GM19351 (cell line): ENCODE data around the gene GNB1L.

Experiments used
- ATAC-seq: cut with Tn5 transposase; IDR thresholded peaks from one replicate; pipeline ENCODE4 v1.9.1; 2021; ENCODE audit warnings: mild to moderate bottlenecking, moderate library complexity; ENCODE audit not compliant: unreplicated experiment

The GNB1L gene

DNA sequence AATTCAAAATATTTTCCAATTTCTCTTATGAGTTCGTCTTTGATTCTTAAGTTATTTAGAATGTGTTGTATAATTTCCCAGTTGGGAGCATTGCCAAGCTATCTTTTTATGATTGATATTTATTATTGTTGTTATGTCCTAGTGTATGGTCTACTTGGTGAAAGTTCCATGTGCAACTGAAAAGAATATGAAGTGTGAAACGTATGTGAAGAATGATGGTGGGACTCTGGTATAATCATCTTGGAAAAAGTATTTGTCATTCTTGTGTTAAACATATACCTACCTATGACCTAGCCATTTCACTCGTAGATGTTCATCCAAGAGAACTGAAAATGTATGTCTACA is 12.0 kb upstream of the GNB1L start:
- no peak for ATAC-seq

GRCh38 chr22:19865141-19865829 is 10.6 kb upstream of the GNB1L start:
- no peak for ATAC-seq

DNA sequence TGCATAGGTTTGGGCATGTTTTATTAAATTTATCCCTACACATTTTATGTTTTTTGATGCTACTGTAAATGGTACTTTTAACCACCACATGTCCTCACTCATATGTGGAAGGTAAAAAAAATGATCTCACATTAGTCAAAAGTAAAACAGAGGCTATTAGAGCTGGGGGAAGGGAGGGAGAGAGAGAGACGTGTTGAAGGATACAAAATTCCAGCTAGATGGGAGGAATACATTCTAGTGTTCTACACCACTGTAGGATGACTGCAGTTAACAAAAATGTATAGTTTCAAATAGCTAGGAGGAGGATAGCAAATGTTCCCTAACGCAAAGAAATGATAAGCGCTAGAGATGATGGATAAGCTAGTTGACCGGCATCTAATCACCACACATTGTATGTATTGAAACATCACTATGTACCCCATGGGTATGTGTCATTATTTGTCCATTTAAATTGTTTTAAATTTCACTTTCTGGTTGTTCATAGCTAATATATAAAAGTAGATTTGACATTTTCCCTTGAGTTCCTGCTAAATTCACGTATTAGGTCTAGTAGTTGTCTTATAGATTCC is 9.9 kb upstream of the GNB1L start:
- ATAC-seq: no peak

- ATAC-seq: no peak
Observed at GRCh38 chr22:19863571-19863970, 8.9 kb upstream of the GNB1L start.

DNA sequence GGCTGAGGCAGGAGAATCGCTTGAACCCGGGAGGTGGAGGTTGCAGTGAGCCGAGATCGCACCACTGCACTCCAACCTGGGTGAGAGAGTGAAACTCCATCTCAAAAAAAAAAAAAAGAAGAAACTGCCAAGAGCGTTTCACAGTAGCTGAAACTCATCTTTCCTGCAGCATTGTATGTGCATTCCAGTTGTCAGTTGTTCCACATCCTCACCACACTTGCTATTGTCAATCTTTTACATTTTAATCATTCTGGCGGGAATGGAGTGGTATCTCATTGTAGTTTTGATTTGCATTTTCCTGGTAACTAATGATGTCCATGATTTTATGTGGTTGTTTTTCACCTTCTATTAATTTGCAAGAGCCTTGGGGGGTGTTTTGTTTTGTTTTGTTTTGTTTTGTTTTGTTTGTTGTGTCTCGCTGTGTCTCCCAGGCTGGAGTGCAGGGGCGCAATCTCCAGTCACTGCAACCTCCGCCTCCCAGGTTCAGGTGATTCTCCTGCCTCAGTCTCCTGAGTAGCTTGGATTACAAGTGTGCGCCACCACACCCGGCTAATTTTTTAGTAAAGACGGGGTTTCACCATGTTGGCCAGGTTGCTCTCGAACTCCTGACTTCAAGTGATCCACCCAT is 8.1 kb upstream of the GNB1L start:
- no peak for ATAC-seq

DNA sequence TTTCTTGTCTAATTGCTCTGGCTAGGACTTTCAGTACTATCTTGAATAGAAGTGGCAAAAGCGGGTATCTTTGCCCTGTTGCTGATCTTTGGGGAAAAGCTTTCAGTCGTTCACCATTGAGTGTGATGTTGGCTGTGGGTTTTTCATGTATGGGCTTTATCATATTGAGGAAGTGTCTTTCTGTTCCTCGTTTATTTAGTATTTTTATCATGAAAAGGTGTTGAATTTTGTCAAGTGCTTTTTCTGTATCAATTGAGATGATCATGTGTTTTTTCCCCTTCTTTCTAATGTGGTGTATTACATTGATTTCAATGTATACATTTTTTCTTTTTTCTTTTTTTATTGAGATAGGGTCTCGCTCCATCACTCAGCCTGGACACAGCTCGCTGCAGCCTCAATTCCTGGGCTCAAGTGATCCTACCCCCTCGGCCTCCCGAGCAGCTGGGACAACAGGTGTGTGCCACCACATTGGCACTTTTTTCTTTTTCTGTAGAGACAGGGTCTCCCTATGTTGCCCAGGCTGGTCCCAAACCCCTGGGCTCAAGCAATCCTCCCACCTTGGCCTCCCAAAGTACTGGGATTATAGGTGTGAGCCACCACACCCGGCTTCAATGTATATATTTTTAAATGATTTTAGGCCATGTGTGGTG is 5.3 kb upstream of the GNB1L start:
- ATAC-seq: no peak

DNA sequence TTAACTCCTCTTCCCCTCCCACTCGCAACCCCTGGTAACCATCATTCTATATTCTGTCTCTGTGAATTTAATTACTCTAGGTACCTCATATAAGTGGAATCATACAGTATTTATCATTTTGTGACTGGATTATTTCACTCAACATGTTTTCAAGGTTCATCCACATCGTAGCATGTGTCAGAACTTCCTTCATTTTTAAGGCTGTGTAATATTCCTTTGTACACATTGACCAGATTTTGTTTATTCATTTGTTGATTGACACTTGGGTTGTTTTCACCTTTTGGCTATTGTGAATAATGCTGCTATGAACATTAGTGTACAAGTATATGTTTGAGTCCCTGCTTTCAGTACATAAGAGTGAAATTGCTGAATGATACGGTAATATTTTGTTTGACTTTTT is 2.7 kb upstream of the GNB1L start:
- no peak for ATAC-seq

GRCh38 chr22:19855504-19856409 is 1.1 kb upstream of the GNB1L start:
- no peak for ATAC-seq

DNA sequence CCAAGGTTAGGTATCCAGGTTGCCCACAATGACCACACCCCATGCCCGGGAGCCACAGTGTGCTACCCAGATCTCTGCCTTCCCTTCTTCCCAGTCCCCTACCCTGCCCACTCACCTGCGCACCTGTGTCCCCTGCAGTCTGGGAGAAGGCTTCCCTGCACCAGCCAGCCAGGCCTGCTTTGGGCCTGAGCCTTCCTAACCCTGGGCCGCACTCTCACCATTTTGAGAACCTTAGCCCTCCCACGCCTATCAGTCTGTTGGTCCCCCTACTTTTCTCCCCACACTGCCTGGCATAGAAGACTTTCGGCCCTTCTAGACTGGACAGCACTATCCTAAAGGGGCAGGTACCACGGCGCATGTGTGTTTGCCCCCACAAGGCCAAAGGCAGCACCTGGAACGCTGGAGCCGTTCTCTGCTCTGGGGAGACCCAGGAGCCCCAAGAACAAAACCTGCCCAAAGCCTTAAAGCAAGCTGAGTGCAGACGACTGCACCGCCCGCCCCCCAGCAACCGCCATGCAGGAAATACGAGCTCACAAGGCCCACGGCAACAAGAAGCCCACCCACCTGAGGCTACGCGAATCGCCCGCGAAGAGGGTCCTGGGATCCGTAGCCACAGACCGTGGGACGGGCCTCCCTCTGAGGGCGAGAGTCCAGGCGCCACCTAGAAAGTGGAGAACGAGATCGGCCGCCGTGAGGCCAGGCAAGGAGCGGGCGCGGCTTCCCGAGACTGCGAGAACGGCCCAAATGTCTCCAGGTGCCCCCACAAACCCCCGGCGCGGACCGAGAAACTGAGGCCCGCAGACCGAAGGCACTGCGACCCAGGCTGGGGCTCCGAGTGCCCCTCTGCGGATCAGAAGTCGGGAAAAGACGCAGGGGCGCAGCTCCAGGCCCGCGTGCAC is 546 bp downstream of the GNB1L start:
- no peak for ATAC-seq

GRCh38 chr22:19853058-19853878 is 1.4 kb downstream of the GNB1L start:
- ATAC-seq: no peak

DNA sequence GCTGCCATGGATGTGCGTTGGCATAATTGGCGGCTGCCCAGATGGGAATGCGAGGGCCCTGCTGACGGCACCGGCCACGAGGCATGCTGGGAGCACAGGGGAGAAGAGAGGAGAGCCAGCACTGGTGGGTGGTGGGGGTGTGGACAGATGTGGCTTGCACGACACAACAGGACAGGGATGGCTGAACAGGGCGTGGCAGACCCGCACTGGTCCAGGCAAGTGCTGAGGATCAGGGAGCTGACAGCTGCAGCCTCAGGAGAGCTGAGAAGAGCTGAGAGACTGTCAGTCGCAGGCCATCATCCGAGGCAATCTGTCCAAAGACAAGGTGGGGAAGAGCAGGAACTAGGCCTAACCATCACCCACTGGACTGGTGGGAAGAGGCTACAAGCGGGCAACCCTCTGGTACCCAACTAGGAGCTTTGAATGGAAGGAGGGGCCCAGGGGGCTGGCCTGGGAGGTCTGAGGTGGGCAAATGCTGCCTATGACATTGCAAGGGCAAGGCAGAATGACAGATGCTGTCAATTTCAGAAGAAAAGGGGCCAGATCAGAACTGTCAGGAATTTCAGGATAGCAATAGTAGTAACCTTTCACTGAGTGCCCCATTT is 2.4 kb downstream of the GNB1L start:
- no peak for ATAC-seq

DNA sequence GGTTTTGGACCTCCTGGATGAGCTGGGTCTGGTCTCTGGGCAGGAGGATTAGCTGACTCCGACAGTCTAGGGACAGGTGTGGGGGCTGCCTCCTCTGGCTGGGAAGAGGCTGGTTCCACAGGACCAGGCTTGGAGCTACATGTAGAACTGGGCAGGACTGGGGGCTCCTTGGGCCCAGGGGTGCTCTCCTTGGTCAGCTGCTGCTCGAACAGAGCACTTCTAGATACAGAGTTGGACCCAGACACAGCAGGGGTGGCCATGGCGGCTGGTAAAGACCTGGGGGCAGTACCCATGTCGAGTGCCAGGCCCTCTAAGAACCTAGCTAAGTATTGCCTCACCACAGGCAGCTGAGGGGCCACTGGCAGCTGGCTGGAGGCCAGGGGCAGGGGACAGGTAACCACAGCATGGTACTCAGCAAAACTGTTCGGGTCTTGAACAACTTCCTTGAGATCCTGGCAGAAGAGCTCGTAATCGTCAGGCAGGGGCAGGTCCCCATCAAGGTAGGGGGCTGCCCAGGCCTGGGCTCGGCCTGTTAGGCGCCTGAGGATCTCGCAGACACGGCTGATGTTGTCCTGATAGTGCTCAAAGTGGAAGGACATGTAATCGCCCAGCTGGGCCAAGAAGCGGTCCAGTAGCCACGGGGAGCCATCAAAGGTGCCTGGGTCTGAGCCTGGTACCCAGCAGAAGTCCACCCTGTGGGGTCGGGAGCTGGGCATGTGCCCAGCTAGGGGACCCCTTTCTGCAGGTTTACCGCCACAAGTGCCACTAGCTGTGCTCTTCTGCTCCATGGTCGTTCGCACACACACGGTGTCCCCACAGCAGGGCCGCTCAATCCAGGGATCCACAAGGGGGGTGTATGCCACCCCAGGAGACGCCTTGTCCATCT is 3.1 kb downstream of the GNB1L start:
- no peak for ATAC-seq

DNA sequence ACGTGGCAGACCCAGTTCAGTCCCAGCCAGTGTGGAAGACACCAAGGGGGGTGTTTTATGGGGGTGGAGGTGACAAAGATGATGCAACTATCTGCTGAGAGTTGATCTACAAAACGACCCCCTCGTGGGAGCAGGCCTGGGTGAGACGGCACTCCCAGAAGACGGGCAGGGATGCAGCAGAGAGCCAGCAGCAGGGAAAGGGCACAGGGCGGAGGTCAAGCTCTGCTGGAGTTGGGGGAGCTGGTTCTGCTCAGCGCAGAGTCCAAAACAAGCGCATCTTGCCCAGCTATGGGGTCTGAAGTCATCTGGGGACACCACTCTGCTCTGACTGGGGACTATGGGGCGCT is 3.9 kb downstream of the GNB1L start:
- no peak for ATAC-seq

- no peak for ATAC-seq
Observed at GRCh38 chr22:19849835-19850762, 4.6 kb downstream of the GNB1L start.

DNA sequence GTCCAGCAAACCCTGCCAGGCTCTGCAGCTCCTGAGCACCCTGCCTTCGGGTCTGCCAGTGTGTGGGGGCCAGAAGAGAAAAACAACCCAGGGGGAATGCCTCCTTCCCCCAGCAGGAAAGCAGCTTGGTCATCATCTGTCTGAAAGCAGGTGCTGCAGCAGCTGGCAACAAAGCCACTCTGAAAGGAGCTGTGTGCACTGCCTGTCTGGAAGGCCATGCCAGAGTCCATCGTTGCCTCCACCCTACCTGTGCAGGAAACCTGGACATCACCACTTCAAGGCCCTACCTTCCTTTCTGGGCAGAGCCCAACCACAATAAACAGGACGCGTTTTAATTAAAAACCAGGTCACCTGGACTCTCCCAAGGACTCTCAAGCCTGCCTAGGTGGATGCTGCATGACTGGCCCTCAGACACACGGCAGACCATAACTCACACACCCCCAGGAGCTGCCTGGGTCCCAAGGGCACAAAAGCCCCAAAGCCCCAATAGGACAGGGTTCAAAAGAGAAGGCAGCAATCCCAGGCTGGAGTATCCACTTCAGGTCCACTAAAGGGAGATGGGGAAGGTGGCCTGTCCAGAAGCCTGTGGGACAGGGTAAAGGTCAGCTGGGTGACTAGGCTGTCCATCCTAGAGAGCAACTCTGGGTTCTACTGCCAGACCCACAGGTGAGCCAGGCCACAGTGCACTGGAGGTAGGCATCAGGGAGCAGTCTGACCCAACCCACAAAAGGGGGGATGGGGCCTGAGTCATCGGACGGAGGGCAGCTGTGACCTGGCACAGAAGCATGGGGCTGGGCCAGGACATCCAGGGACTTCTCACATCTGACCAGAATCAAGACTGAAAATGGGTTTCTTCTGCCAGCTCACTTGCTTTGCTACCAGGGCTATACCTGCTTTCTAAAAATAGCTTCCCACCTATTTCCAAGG is 6.1 kb downstream of the GNB1L start:
- ATAC-seq: no peak

DNA sequence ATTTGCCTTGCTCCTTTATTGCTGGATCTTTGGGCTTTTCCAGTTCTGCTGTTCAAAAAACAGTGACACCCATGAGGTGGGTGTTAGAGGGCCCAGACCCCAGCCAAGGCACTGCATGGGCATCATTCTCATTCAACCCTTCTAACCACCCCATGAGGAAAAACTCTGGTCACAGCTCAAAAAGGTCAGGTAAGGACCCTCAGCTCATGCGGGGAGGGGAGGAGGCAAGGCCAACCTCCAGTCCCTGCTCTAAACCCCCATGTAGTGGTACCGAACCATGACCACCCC is 7.4 kb downstream of the GNB1L start:
- ATAC-seq: no peak
